ENCODE results near the gene XRN1.

XRN1 gene

GRCh38 chr3:142460689-142461088 lies 12.9 kb upstream of the XRN1 start:
- DNase-seq (ENCODE audit: low spot score) (no peak), ATAC-seq (ENCODE audit: low read depth) (no peak)
- Histone ChIP-seq H3K27me3 (ENCODE audit: insufficient read depth, poor library complexity, severe bottlenecking) (no peaks in the 10 kb centered on the region), H3K4me3 (ENCODE audit: severe bottlenecking) (no peak overlapping the region), H3K27ac (ENCODE audit: poor library complexity, severe bottlenecking) (no peak overlapping the region), H3K4me1 (ENCODE audit: insufficient read depth, poor library complexity, severe bottlenecking) (no peaks in the 10 kb centered on the region), H3K9me3 (ENCODE audit: severe bottlenecking) (no peaks in the 10 kb centered on the region), H3K36me3 (ENCODE audit: low read depth) (peaks cover 56% of the 10 kb centered on the region)
- TF ChIP-seq CTCF (IDR thresholded peaks at IDR 0.05; ENCODE audit: poor library complexity, severe bottlenecking), result no peak

DNA sequence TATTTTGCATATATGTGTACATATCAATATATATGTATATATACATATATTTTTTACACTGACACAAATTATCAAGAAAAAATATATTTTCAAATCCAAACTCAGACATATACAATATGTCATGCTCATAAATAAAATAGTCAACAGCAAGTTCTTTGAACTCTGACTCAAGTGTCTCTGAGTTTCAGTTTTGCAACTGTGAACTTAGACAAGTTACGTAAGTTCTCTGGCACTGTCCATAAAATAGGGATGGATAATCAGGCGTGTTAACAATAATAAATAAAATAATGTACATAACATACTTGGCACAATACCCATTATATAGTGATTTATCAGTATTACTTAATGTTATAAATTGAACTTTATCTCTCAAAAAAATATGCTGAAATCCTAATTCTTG lies 12.1 kb upstream of the XRN1 start:
- H3K9me3 ChIP-seq (ENCODE audit: severe bottlenecking), result no peaks in the 10 kb centered on the region
- ATAC-seq (ENCODE audit: low read depth), result no peak
- no peaks in the 10 kb centered on the region for H3K4me1 ChIP-seq (ENCODE audit: insufficient read depth, poor library complexity, severe bottlenecking)
- no peak for DNase-seq (ENCODE audit: low spot score)
- H3K4me3 ChIP-seq (ENCODE audit: severe bottlenecking), result no peak overlapping the region
- peaks cover 54% of the 10 kb centered on the region for H3K36me3 ChIP-seq (ENCODE audit: low read depth)
- H3K27me3 ChIP-seq (ENCODE audit: insufficient read depth, poor library complexity, severe bottlenecking), result no peaks in the 10 kb centered on the region
- no peak overlapping the region for H3K27ac ChIP-seq (ENCODE audit: poor library complexity, severe bottlenecking)
- no peak for TF ChIP-seq CTCF (IDR thresholded peaks at IDR 0.05; ENCODE audit: poor library complexity, severe bottlenecking)

DNA sequence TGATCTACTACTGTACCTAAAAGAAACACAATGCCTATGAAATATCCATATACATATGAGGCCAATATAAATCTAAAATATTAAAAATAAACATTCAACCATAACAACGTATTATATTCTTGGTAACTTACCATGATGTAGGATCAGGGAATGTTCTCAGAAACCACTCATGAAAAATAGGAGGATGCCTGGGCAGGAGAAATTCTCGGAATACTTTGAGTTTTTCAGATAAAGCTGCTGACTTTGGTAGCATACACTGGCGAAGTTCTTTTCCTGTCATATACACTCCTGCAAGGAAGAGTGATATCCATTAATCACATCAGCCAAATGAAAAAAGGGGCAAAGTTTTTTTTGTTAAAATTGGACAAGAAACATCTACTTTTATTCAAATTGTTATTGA lies 11.3 kb upstream of the XRN1 start:
- DNase-seq (ENCODE audit: low spot score) (no peak), ATAC-seq (ENCODE audit: low read depth) (no peak)
- Histone ChIP-seq H3K27me3 (ENCODE audit: insufficient read depth, poor library complexity, severe bottlenecking) (no peaks in the 10 kb centered on the region), H3K27ac (ENCODE audit: poor library complexity, severe bottlenecking) (no peak overlapping the region), H3K4me3 (ENCODE audit: severe bottlenecking) (no peak overlapping the region), H3K9me3 (ENCODE audit: severe bottlenecking) (no peaks in the 10 kb centered on the region), H3K36me3 (ENCODE audit: low read depth) (peaks cover 51% of the 10 kb centered on the region), H3K4me1 (ENCODE audit: insufficient read depth, poor library complexity, severe bottlenecking) (no peaks in the 10 kb centered on the region)
- TF ChIP-seq CTCF (IDR thresholded peaks at IDR 0.05; ENCODE audit: poor library complexity, severe bottlenecking), result no peak

GRCh38 chr3:142450881-142451280 lies 3.0 kb upstream of the XRN1 start:
- Histone ChIP-seq H3K4me1 (ENCODE audit: insufficient read depth, poor library complexity, severe bottlenecking) (peaks cover 13% of the 10 kb centered on the region), H3K27ac (ENCODE audit: poor library complexity, severe bottlenecking) (no peak overlapping the region), H3K27me3 (ENCODE audit: insufficient read depth, poor library complexity, severe bottlenecking) (no peaks in the 10 kb centered on the region), H3K36me3 (ENCODE audit: low read depth) (peaks cover 29% of the 10 kb centered on the region), H3K9me3 (ENCODE audit: severe bottlenecking) (no peaks in the 10 kb centered on the region), H3K4me3 (ENCODE audit: severe bottlenecking) (no peak overlapping the region)
- TF ChIP-seq CTCF (IDR thresholded peaks at IDR 0.05; ENCODE audit: poor library complexity, severe bottlenecking), result no peak
- DNase-seq (ENCODE audit: low spot score) (no peak), ATAC-seq (ENCODE audit: low read depth) (no peak)

DNA sequence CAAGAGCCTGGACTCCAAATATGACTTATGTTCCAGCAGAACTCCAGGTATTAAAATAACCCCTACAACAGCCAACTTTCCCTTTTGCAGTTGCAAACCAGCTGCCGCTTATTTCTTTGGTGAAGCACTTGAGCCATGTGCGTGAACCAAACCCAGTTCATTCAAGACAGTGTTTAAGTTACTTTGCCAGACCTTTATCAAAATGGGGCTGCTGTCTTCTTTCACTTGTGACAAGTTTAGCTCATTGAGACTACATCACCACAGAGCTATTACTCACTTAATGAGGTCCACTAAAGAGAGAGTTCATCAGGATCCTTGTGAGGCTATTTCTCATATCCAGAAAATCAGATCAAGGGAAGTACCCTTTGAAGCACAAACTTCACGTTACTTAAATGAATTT lies 2.4 kb upstream of the XRN1 start:
- DNase-seq (ENCODE audit: low spot score) (no peak), ATAC-seq (ENCODE audit: low read depth) (no peak)
- Histone ChIP-seq H3K27me3 (ENCODE audit: insufficient read depth, poor library complexity, severe bottlenecking) (no peaks in the 10 kb centered on the region), H3K4me3 (ENCODE audit: severe bottlenecking) (no peak overlapping the region), H3K9me3 (ENCODE audit: severe bottlenecking) (no peaks in the 10 kb centered on the region), H3K36me3 (ENCODE audit: low read depth) (peaks cover 23% of the 10 kb centered on the region), H3K27ac (ENCODE audit: poor library complexity, severe bottlenecking) (no peak overlapping the region), H3K4me1 (ENCODE audit: insufficient read depth, poor library complexity, severe bottlenecking) (peaks cover 15% of the 10 kb centered on the region)
- no peak for TF ChIP-seq CTCF (IDR thresholded peaks at IDR 0.05; ENCODE audit: poor library complexity, severe bottlenecking)

Measured in RWPE2 (cell line).